Stimulated activated CD8-positive, alpha-beta memory T cell treated with anti-CD3 and anti-CD28 coated beads, Interleukin-4, amount 100 ng/mL, for 1 hour (primary cell): ENCODE data around the gene MIS18BP1.
"Not testable (repeated sequence)": the region's sequence is repeated elsewhere in the genome, so short reads cannot be mapped to it uniquely, and the experiment has no call there.

ENCODE experiments used
- DNase-seq, 2 donors: peaks; one replicate each; pipeline ENCODE4 v3.0.0-alpha.2; 2020; ENCODE audit warnings: low read depth in 2 of 2, low spot score in 1 of 2

Gene MIS18BP1

DNA sequence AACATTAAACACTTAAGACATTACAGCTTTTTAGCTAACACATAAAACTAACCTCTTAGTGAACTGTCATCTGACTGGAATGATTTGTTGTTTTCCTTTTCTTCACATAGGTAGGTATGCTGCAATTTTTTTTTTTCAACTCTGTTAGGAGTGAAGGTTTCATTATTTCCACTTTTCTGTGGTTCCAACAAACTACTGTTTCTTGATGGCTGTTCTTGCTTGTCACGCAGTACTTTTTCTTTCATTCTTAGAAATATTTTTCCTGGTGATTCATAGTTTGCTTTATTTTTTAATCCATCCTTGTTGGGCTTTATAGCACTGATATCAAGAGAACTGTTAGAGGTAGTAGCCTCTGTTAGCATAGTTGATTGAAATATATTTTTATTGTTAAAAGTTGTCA lies 6.3 kb downstream of the MIS18BP1 start:
- DNase-seq = no peak

DNA sequence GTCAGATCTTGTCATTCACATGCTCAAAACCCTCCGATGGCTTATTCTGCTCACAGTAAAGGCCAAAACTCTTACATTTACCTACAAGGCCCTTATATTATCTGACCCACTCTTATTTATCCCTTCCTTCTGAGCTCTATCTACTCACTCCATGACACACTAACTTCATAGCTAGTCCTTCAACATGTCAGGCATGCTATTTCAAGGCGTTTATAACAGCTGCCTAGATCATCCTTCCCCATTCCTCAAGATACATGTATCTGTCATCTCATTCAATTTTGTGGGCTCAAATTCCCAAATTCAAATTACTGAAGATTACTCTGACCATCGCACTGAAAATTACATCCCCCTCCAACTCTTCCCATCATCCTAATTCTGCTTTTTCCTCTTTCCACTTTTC lies 6.9 kb downstream of the MIS18BP1 start:
- no peak for DNase-seq

- DNase-seq = no peak
These were observed 10.3 kb downstream of the MIS18BP1 start for GRCh38 chr14:45242706-45243105.

GRCh38 chr14:45238988-45239387 lies 14.0 kb downstream of the MIS18BP1 start:
- no peak for DNase-seq

DNA sequence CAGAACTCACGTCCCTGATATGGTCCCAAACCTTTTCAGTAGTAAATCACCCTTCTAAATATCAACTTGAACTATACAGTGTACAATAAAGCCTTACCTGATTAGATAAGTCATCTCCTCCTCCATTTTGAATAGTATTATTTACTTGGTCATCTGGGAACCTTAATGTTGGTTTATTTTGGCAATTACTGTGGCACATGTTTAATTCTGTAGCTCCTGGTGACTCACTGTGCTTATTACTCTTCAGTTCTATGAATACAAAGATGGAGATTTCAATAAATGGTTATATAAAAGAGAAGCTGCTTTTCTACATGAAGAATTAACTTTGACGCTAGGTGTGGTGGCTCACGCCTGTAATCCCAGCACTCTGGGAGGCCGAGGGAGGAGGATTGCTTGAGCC lies 25.4 kb downstream of the MIS18BP1 start:
- no peak for DNase-seq

GRCh38 chr14:45222485-45223262 lies 30.3 kb downstream of the MIS18BP1 start:
- no peak for DNase-seq

DNA sequence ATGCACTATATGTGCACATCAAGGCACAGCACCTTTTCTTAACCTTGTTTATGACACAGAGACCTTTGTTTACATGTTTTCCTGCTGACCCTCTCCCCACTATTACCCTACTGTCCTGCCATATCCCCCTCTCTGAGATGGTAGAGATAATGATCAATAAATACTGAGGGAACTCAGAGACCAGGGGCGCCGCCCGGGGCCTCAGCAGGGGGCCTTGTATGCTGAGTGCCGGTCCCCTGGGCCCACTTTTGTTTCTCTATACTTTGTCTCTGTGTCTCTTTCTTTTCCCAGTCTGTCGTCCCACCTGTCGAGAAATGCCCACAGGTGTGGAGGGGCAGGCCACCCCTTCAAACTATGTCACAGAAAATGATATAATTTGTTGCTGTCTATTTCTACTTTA lies 38.7 kb downstream of the MIS18BP1 start:
- not testable (repeated sequence) for DNase-seq

GRCh38 chr14:45213716-45214115 lies 39.3 kb downstream of the MIS18BP1 start:
- DNase-seq = not testable (repeated sequence)

- DNase-seq = no peak
These were observed 40.8 kb downstream of the MIS18BP1 start for GRCh38 chr14:45212231-45212630.

GRCh38 chr14:45211295-45211694 lies 41.7 kb downstream of the MIS18BP1 start:
- no peak for DNase-seq

DNA sequence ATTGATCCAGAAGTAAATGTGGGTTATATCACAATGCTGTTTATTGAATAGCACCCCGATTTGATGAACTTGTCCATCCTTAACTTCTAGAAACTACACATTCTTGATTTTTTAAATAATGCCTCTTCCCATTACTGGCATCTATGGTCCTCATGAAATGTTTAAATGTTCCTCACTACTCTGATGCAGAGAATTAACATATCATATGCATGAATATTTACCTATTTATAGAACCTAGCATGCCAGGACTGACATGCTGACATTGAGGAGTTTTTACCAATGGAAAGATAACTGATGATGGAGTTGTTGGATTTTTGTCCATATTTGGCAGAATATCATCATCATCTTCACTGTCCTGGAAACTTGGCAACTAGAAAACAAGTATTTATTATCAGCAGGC lies 42.8 kb downstream of the MIS18BP1 start:
- no peak for DNase-seq

DNA sequence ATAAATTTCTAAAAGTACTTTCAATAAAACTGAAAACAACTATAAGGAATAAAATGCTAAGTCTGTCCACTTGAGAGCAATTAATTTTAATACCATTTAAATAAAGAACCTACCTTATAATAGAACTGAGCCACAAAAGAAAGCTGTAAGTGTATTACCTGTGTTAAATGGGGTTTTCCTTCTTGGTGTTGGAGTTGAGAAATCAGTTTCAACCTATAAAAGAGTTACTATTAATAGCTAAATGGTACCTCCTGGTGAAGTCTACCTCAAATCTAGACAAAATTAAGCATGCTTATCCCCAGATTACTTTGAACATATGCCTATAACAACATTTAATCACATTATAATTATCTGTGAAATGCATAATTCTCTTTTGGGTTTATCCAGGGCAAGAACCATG lies 48.8 kb downstream of the MIS18BP1 start:
- DNase-seq = no peak

DNA sequence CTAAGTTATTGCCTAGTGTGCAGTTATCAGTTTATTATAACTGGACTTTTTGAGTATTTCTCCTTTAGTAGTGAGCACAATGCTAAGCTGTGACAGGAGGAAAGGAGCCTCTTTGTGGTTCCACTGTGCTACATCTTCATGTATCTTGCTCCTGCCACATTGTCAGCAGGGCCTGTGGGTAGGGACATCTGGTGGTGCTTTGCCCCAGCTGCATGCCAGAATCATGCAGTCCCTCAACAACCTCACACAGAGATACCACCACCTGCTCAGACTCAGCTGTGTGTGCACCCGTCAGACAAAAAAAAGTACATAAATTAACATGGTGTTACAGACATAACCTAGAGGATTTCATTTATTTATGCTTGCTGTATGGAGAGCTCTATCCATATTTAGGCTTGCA lies 51.1 kb downstream of the MIS18BP1 start:
- no peak for DNase-seq

DNA sequence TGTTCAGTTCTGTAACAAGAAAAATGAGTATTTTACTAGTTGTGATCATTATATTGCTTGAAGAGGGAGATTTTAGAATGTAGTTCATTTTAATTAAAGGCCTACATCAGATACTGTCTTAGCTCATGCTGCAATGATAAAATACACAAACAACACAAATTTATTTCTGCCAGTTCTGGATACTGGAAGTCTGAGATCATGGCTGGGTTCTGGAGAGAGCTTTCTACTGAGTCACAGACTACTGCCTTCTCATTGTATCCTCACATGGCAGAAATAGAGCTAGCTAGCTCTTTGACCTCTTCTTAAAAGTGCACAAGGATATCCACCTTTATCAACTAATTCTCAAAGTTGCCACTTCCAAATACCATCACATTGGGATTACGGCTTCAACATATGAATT lies 53.8 kb downstream of the MIS18BP1 start:
- DNase-seq = no peak

- no peak for DNase-seq
These were observed 54.5 kb downstream of the MIS18BP1 start for GRCh38 chr14:45198551-45198950.

DNA sequence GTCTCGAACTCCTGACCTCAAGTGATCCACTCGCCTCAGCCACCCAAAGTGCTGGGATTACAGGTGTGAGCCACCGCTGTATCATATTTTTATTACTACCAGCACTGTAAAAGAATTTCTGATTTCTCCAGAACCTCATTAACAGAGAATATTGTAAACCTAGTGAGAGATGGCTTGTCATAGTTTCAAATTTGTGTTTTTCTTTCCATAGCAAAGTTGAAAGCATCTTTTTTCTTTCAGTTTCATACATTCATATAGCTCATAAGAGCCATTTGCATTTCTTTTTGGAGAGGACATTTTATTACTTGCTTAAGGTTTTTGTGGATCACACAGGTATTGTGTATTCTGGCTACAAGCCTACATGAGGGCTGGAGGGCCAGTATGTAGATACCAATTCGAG lies 58.0 kb downstream of the MIS18BP1 start:
- DNase-seq = no peak

GRCh38 chr14:45185100-45185814 lies 67.7 kb downstream of the MIS18BP1 start:
- no peak for DNase-seq

DNA sequence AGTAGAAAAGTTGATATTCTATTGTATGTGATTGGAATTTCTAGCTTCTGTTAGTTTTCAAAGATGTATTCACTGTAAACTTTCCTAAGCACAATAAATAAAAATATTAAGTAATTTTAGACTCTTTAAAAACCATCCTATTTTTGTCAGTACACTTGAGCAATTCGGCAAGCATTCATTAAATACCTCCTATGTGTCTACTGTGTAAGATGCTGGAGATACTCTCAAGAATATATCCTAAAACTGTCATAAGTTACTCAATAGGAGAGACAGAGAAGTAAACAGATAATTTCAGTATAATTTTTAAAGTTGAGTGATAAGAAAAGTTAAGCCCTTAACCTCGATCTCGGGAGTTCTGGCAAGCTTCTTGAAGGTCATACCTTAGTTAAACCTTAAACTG lies 71.2 kb downstream of the MIS18BP1 start:
- DNase-seq = no peak

DNA sequence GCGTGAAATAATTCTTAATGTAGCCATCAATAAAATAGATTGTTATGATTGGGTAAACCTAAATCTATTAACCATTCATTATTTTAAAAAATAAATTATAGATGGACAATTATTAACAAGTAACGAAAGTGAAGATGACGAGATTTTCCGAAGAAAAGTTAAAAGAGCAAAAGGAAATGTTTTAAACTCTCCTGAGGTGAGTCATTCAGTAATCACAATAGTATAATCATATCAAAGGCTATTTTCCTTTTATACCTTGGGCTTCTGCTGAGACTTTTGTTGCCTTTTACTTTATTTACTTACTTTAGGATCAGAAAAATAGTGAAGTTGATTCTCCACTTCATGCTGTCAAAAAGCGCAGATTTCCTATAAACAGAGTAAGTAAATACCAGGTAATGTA lies 71.7 kb downstream of the MIS18BP1 start:
- DNase-seq = no peak

DNA sequence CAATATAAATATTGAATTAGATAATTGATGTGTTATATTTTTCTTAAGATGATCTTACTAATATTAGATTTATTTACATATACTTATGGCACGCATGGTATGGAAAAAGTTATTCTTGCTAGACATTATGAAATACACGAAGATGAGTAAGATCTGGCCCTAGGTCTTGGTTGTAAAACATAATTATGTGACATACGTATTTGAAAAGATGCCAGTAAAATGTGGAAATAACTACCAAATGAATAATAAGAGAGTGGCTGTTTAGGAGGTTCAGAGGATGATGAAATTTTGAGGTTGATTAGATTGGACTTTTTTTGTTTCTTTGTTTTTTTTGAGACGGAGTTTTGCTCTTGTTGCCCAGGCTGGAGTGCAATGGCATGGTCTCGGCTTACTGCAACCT lies 75.9 kb downstream of the MIS18BP1 start:
- DNase-seq = no peak

- no peak for DNase-seq
These were observed 83.1 kb downstream of the MIS18BP1 start for GRCh38 chr14:45169906-45170305.

DNA sequence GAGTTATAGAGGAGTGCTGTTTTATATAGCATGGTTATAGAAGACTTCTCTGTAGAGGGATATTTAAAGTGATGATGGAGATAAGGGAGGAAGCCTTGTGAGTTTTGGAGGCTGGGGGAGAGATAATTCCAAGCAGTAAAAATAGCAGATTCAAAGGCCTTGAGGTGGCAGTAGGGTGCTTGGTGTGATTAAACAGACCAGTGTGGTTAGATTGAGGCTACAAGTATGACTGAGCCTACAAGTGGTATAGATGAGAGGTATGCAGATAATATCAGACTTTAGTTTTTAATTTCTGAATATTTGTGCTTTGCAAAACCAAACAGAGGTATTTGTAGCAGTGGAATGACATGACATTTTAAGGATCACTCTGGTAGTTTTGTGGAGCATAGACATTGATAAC lies 96.9 kb downstream of the MIS18BP1 start:
- DNase-seq = no peak
